SK-N-SH treated with all-trans-retinoic acid at 6 μM for 48 hours (cell line): ENCODE data around the gene HJV.
"Not testable (repeated sequence)": the region's sequence is repeated elsewhere in the genome, so short reads cannot be mapped to it uniquely, and the experiment has no call there.

Source experiments
- ATAC-seq: fragments of 200-7000 bp; cut with Tn5 transposase; 3 replicates; pipeline ENCODE4 v1.9.1; 2020; ENCODE audit warnings: mild to moderate bottlenecking, moderate library complexity
- ARNTL ChIP-seq: fragments of 450-650 bp; formaldehyde crosslinking; IDR thresholded peaks from 2 replicates; pipeline ENCODE4 v1.5.0; 2020; ENCODE audit warnings: low read depth, mild to moderate bottlenecking, moderate library complexity, borderline replicate concordance
- BACH2 ChIP-seq: fragments of 250-450 bp; sonication (Bioruptor Pico); IDR thresholded peaks from 2 replicates; pipeline ENCODE4 v1.9.0; 2021; ENCODE audit warnings: mild to moderate bottlenecking, borderline replicate concordance
- CSDC2 ChIP-seq: fragments of 250-450 bp; sonication (Bioruptor Pico); IDR thresholded peaks from 2 replicates; pipeline ENCODE4 v1.5.0; 2020; ENCODE audit warnings: mild to moderate bottlenecking, moderate library complexity
- ESRRG ChIP-seq: fragments of 250-450 bp; sonication (Bioruptor Pico); IDR thresholded peaks from 2 replicates; pipeline ENCODE4 v1.6.1; 2021; ENCODE audit warnings: mild to moderate bottlenecking
- GLIS3 ChIP-seq: fragments of 250-450 bp; sonication (Bioruptor Pico); IDR thresholded peaks from 2 replicates; pipeline ENCODE4 v1.5.0; 2020; ENCODE audit warnings: mild to moderate bottlenecking, moderate library complexity
- ISL1 ChIP-seq: fragments of 250-450 bp; sonication (Bioruptor Pico); IDR thresholded peaks from 2 replicates; pipeline ENCODE4 v2.1.2; 2022; ENCODE audit warnings: mild to moderate bottlenecking, moderate library complexity
- OSR1 ChIP-seq: fragments of 250-450 bp; sonication (Bioruptor Pico); IDR thresholded peaks from 2 replicates; pipeline ENCODE4 v1.8.0; 2022; ENCODE audit warnings: moderate library complexity, mild to moderate bottlenecking, inconsistent platforms
- PPARA ChIP-seq: fragments of 250-450 bp; sonication (Bioruptor Pico); IDR thresholded peaks from 2 replicates; pipeline ENCODE4 v1.5.0; 2020; ENCODE audit warnings: mild to moderate bottlenecking, borderline replicate concordance
- TCF4 ChIP-seq: fragments of 250-450 bp; sonication (Bioruptor Pico); IDR thresholded peaks from 2 replicates; pipeline ENCODE4 v1.8.0; 2021; ENCODE audit warnings: mild to moderate bottlenecking, moderate library complexity, borderline replicate concordance
- TOX ChIP-seq: fragments of 250-450 bp; sonication (Bioruptor Pico); IDR thresholded peaks from 2 replicates; pipeline ENCODE4 v1.8.0; 2021; ENCODE audit warnings: mild to moderate bottlenecking, moderate library complexity, borderline replicate concordance
- ZC3H10 ChIP-seq: fragments of 250-450 bp; sonication (Bioruptor Pico); IDR thresholded peaks from 2 replicates; pipeline ENCODE4 v1.5.1; 2021; ENCODE audit warnings: mild to moderate bottlenecking, moderate library complexity
- ZFP3 ChIP-seq: fragments of 250-450 bp; sonication (Bioruptor Pico); IDR thresholded peaks from 2 replicates; pipeline ENCODE4 v1.5.0; 2020; ENCODE audit warnings: mild to moderate bottlenecking, moderate library complexity
- ZFP30 ChIP-seq: fragments of 450-650 bp; formaldehyde crosslinking; IDR thresholded peaks from 2 replicates; pipeline ENCODE4 v1.5.0; 2022; ENCODE audit warnings: mild to moderate bottlenecking, moderate library complexity
- ZNF565 ChIP-seq: fragments of 450-650 bp; formaldehyde crosslinking; conservative IDR thresholded peaks from 2 replicates; pipeline ENCODE4 v1.5.0; 2020; ENCODE audit warnings: low read depth, mild to moderate bottlenecking, moderate library complexity
- ZNF70 ChIP-seq: fragments of 450-650 bp; formaldehyde crosslinking; IDR thresholded peaks from 2 replicates; pipeline ENCODE4 v1.5.0; 2020; ENCODE audit warnings: mild to moderate bottlenecking, moderate library complexity
- ZNF8 ChIP-seq: fragments of 450-650 bp; formaldehyde crosslinking; IDR thresholded peaks from 2 replicates; pipeline ENCODE4 v1.5.0; 2020; ENCODE audit warnings: mild to moderate bottlenecking, moderate library complexity
- TF ChIP-seq, protein P1 (sequence below): fragments of 250-450 bp; sonication (Bioruptor Pico); IDR thresholded peaks from 2 replicates; pipeline ENCODE4 v1.5.0; 2020; ENCODE audit warnings: mild to moderate bottlenecking, moderate library complexity
- TF ChIP-seq, protein P2 (sequence below): fragments of 250-450 bp; sonication (Bioruptor Pico); IDR thresholded peaks from 2 replicates; pipeline ENCODE4 v1.5.1; 2021; ENCODE audit warnings: mild to moderate bottlenecking, moderate library complexity
- TF ChIP-seq, protein P3 (sequence below): fragments of 250-450 bp; sonication (Bioruptor Pico); IDR thresholded peaks from 2 replicates; pipeline ENCODE4 v1.8.0; 2021; ENCODE audit warnings: low read depth, mild to moderate bottlenecking, moderate library complexity, borderline replicate concordance
- TF ChIP-seq, protein P4 (sequence below): fragments of 250-450 bp; sonication (Bioruptor Pico); IDR thresholded peaks from 2 replicates; pipeline ENCODE4 v1.5.1; 2020; ENCODE audit warnings: low read depth, mild to moderate bottlenecking, moderate library complexity
- TF ChIP-seq, protein P5 (sequence below): fragments of 250-450 bp; sonication (Bioruptor Pico); IDR thresholded peaks from 2 replicates; pipeline ENCODE4 v1.8.0; 2020; ENCODE audit warnings: mild to moderate bottlenecking, moderate library complexity, borderline replicate concordance

HJV gene, protein sequence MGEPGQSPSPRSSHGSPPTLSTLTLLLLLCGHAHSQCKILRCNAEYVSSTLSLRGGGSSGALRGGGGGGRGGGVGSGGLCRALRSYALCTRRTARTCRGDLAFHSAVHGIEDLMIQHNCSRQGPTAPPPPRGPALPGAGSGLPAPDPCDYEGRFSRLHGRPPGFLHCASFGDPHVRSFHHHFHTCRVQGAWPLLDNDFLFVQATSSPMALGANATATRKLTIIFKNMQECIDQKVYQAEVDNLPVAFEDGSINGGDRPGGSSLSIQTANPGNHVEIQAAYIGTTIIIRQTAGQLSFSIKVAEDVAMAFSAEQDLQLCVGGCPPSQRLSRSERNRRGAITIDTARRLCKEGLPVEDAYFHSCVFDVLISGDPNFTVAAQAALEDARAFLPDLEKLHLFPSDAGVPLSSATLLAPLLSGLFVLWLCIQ

DNA sequence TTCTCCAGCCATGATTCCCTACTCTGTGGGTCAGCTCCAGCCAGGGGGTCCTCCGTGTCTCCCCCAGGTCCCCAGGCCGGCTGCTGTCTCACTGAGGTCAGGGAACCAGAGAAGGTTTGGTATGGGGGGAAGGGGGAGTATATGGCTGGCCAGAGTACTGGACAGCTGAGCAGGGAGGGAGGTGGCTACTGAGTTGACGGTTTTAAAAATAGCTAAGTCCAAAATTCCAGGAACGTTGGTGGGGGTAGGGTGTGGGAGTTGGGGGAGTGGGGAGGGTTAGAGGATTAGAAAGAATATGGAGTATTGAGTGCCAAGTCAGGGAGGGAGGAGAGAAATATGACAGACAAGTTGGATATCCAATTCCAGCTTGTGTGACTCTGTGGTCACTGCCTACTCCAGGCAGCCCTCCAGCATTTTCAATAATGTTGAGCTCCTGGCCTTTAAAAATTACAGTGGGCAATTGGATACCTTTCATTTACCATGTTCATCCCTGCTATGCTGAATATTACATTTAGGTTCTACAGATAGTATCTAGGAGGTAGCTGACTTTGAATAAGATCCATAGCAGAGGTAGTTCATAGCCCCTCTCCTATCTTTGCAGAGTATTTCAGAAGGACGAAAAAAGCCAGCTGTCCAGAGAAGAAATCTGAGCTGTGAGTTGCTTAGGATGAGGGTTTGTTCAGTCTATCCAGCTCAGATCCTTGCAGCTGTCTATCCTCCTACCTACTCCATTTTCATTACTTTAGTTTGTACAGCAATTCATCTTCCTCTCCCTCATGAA, at the start of gene HJV:
Gene HJV, minus strand, starts transcription at position 114 of the 781 bp plus-strand sequence. CDS start 1,504 bp downstream, outside the sequence.
- TF ChIP-seq ESRRG (CRISPR knock-in tag) (no peak), ISL1 (CRISPR knock-in tag) (no peak), CSDC2 (CRISPR knock-in tag) (no peak), BACH2 (CRISPR knock-in tag) (no peak), GLIS3 (CRISPR knock-in tag) (no peak), PPARA (no peak), ZC3H10 (CRISPR knock-in tag) (no peak), OSR1 (CRISPR knock-in tag) (no peak), ARNTL (CRISPR knock-in tag) (no peak), ZNF70 (CRISPR knock-in tag) (no peak), ZFP30 (CRISPR knock-in tag) (no peak)
- TF ChIP-seq, protein P1, sequence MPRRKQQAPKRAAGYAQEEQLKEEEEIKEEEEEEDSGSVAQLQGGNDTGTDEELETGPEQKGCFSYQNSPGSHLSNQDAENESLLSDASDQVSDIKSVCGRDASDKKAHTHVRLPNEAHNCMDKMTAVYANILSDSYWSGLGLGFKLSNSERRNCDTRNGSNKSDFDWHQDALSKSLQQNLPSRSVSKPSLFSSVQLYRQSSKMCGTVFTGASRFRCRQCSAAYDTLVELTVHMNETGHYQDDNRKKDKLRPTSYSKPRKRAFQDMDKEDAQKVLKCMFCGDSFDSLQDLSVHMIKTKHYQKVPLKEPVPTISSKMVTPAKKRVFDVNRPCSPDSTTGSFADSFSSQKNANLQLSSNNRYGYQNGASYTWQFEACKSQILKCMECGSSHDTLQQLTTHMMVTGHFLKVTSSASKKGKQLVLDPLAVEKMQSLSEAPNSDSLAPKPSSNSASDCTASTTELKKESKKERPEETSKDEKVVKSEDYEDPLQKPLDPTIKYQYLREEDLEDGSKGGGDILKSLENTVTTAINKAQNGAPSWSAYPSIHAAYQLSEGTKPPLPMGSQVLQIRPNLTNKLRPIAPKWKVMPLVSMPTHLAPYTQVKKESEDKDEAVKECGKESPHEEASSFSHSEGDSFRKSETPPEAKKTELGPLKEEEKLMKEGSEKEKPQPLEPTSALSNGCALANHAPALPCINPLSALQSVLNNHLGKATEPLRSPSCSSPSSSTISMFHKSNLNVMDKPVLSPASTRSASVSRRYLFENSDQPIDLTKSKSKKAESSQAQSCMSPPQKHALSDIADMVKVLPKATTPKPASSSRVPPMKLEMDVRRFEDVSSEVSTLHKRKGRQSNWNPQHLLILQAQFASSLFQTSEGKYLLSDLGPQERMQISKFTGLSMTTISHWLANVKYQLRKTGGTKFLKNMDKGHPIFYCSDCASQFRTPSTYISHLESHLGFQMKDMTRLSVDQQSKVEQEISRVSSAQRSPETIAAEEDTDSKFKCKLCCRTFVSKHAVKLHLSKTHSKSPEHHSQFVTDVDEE (CRISPR knock-in tag) = no peak
- TF ChIP-seq, protein P2, sequence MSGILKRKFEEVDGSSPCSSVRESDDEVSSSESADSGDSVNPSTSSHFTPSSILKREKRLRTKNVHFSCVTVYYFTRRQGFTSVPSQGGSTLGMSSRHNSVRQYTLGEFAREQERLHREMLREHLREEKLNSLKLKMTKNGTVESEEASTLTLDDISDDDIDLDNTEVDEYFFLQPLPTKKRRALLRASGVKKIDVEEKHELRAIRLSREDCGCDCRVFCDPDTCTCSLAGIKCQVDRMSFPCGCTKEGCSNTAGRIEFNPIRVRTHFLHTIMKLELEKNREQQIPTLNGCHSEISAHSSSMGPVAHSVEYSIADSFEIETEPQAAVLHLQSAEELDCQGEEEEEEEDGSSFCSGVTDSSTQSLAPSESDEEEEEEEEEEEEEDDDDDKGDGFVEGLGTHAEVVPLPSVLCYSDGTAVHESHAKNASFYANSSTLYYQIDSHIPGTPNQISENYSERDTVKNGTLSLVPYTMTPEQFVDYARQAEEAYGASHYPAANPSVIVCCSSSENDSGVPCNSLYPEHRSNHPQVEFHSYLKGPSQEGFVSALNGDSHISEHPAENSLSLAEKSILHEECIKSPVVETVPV (CRISPR knock-in tag) = no peak
- TF ChIP-seq, protein P3, sequence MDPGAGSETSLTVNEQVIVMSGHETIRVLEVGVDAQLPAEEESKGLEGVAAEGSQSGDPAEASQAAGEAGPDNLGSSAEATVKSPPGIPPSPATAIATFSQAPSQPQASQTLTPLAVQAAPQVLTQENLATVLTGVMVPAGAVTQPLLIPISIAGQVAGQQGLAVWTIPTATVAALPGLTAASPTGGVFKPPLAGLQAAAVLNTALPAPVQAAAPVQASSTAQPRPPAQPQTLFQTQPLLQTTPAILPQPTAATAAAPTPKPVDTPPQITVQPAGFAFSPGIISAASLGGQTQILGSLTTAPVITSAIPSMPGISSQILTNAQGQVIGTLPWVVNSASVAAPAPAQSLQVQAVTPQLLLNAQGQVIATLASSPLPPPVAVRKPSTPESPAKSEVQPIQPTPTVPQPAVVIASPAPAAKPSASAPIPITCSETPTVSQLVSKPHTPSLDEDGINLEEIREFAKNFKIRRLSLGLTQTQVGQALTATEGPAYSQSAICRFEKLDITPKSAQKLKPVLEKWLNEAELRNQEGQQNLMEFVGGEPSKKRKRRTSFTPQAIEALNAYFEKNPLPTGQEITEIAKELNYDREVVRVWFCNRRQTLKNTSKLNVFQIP (CRISPR knock-in tag) = no peak
- no peak for ATAC-seq

DNA sequence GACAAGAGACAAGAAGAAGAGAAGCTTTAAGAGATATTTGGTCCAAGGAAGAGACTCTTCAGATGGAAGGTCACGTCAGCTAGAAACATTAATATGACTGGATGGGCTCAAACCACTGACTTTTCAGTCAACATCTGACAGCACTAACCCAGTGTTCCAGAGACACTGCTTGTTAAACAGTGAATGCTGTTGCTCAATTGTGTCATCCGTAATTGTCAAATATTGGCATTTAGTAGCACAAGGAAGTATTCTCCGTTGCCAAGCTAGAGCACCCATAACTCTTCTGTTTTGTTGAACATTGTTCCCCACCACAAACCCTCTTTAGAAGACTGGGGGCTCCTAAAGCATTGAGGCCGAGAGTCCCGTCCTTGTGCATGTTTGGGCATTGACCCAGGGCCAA, 37.6 kb upstream of the HJV start:
- not testable (repeated sequence) for ATAC-seq

DNA sequence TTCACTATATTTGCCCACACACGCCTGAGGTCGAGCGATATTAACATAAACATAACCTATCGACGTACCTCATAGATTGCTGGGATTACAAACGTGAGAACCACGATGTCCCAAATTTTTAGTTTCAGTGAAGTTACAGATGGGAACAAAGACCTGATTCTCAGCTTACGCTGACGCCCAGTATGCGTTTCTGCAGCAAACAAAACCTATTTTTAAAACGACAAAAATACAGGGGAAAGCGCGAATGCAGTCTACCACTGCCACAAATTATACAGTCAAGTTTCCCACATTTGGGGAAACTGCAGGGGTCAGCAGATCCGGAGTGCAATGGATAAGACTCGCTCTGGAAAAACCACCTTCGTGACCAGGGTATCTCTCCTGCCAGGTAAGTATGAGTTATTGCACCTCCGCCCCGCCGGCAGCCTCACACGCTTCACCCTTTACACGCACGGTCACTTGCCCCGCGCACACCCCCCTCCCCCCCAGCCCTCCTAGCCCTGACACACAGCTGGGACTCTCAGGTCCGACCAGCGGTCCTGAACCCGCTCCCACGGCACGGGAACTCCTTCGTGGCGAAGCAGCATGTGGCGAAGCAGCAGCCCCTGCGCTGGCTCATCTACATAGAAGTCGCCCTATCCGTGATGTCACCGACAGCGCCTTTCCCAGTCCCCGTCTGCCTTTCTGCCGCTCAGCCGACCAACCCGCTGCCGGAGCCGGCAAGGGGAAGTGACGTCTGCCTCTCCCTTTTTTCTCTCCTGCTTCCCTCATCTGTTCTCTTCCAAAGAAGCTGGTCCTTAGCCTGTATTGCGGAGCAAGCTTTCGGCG, 30.5 kb upstream of the HJV start:
- ATAC-seq = peak; percentile 96
- TF ChIP-seq GLIS3 (CRISPR knock-in tag) (peak; percentile 100), ZC3H10 (CRISPR knock-in tag) (peak; percentile 99), ZFP30 (CRISPR knock-in tag) (peak; percentile 58; the same call in 1 of the 2 replicates), CSDC2 (CRISPR knock-in tag) (peak; percentile 72; the same call in 1 of the 2 replicates), TOX (CRISPR knock-in tag) (peak; percentile 100), ZFP3 (CRISPR knock-in tag) (peak; percentile 65; the same call in 1 of the 2 replicates), PPARA (0 out of 2 replicates have a peak, but pooled peaks have one; percentile 76), ZNF565 (CRISPR knock-in tag) (peak; percentile 87; the same call in 1 of the 2 replicates), TCF4 (CRISPR knock-in tag) (peak; percentile 69), ESRRG (CRISPR knock-in tag) (peak; percentile 99), ZNF8 (CRISPR knock-in tag) (peak; percentile 68; the same call in 1 of the 2 replicates)
- TF ChIP-seq, protein P2 (CRISPR knock-in tag) = peak; percentile 99
- TF ChIP-seq, protein P4, sequence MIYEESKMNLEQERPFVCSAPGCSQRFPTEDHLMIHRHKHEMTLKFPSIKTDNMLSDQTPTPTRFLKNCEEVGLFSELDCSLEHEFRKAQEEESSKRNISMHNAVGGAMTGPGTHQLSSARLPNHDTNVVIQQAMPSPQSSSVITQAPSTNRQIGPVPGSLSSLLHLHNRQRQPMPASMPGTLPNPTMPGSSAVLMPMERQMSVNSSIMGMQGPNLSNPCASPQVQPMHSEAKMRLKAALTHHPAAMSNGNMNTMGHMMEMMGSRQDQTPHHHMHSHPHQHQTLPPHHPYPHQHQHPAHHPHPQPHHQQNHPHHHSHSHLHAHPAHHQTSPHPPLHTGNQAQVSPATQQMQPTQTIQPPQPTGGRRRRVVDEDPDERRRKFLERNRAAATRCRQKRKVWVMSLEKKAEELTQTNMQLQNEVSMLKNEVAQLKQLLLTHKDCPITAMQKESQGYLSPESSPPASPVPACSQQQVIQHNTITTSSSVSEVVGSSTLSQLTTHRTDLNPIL (CRISPR knock-in tag) = peak; percentile 98
- TF ChIP-seq, protein P3 (CRISPR knock-in tag) = peak; percentile 97
- TF ChIP-seq, protein P5, sequence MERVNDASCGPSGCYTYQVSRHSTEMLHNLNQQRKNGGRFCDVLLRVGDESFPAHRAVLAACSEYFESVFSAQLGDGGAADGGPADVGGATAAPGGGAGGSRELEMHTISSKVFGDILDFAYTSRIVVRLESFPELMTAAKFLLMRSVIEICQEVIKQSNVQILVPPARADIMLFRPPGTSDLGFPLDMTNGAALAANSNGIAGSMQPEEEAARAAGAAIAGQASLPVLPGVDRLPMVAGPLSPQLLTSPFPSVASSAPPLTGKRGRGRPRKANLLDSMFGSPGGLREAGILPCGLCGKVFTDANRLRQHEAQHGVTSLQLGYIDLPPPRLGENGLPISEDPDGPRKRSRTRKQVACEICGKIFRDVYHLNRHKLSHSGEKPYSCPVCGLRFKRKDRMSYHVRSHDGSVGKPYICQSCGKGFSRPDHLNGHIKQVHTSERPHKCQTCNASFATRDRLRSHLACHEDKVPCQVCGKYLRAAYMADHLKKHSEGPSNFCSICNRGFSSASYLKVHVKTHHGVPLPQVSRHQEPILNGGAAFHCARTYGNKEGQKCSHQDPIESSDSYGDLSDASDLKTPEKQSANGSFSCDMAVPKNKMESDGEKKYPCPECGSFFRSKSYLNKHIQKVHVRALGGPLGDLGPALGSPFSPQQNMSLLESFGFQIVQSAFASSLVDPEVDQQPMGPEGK (CRISPR knock-in tag) = peak; percentile 99
